Testis (tissue), 2 donors: Measurements from ENCODE around the gene CAPN1.

Experiments
- POLR2A ChIP-seq: fragments of 450-650 bp; IDR thresholded peaks from one replicate; pipeline ENCODE4 v1.6.1; 2017; ENCODE audit warnings: antibody characterized with exemption, mild to moderate bottlenecking, moderate library complexity
- TF ChIP-seq, protein P1 (sequence below), 3 experiments: fragments of 450-650 bp in 2 of 3; fragments of 200-600 bp in 1 of 3; sonication (generic) in 1 of 3; IDR thresholded peaks; one replicate each; pipeline ENCODE4 v1.5.1; 2016 to 2019; ENCODE audit warnings: antibody characterized with exemption in 3 of 3, mild to moderate bottlenecking in 2 of 3, moderate library complexity in 1 of 3

DNA sequence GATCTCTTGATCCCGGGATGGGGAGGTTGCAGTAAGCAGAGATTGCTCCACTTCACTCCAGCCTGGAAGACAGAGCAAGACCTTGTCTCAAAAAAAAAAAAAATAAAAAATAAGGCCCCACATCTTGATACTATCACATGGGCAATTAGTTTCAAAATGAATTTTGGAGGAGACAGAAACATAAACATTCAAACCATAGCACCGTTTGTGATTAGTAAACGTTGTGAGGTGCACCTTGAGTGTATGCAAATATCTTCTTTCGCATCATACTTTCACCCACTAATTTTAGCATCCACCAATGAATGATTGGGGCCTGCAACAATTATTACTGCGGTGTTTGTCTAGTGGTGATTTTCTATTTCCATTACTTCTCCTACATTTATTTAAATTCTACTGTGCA is 22.7 kb upstream of the CAPN1 start:
- TF ChIP-seq, protein P1, sequence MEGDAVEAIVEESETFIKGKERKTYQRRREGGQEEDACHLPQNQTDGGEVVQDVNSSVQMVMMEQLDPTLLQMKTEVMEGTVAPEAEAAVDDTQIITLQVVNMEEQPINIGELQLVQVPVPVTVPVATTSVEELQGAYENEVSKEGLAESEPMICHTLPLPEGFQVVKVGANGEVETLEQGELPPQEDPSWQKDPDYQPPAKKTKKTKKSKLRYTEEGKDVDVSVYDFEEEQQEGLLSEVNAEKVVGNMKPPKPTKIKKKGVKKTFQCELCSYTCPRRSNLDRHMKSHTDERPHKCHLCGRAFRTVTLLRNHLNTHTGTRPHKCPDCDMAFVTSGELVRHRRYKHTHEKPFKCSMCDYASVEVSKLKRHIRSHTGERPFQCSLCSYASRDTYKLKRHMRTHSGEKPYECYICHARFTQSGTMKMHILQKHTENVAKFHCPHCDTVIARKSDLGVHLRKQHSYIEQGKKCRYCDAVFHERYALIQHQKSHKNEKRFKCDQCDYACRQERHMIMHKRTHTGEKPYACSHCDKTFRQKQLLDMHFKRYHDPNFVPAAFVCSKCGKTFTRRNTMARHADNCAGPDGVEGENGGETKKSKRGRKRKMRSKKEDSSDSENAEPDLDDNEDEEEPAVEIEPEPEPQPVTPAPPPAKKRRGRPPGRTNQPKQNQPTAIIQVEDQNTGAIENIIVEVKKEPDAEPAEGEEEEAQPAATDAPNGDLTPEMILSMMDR (IDR thresholded peaks at IDR 0.05) = no peak
- no peak for TF ChIP-seq POLR2A
